Spleen (tissue), 11 donors: ENCODE results near the gene TMEM255B. TPM values are rescaled to one million over a fixed set of nuclear protein-coding genes. Genes with fewer than 3 reads are reported as not detected.
A peak's percentile ranks its signal among the peaks of the same experiment; 100 is the strongest.

ENCODE experiments used
- DNase-seq: peaks from one replicate; pipeline ENCODE4 v3.0.0-alpha.2; 2020
- H3K27ac ChIP-seq, 8 donors: fragments of 200-600 bp; sonication (generic) in 7 of 8; 1 replicate in 4 of 8; 2 replicates in 4 of 8; pipeline versions ENCODE4 v1.5.0 to v1.8.0; 2016 to 2021; ENCODE audit warnings: inconsistent platforms in 4 of 8, mild to moderate bottlenecking in 4 of 8, moderate library complexity in 1 of 8
- H3K27me3 ChIP-seq, 7 donors: fragments of 200-600 bp; sonication (generic) in 6 of 7; replicated peaks in 1 of 7; 1 replicate in 4 of 7; 2 replicates in 3 of 7; pipeline versions ENCODE4 v1.5.0 to v1.8.0; 2016 to 2021; ENCODE audit warnings: inconsistent platforms in 3 of 7, mild to moderate bottlenecking in 1 of 7
- H3K36me3 ChIP-seq, 6 donors: fragments of 200-600 bp; sonication (generic) in 5 of 6; 1 replicate in 4 of 6; 2 replicates in 2 of 6; pipeline versions ENCODE4 v1.5.0 to v1.8.0; 2016 to 2021; ENCODE audit warnings: inconsistent platforms in 2 of 6
- H3K4me1 ChIP-seq, 6 donors: fragments of 200-600 bp; sonication (generic) in 5 of 6; 1 replicate in 3 of 6; 2 replicates in 3 of 6; pipeline versions ENCODE4 v1.5.0 to v1.8.0; 2016 to 2021; ENCODE audit warnings: inconsistent platforms in 3 of 6
- H3K4me3 ChIP-seq, 8 donors: fragments of 200-600 bp; sonication (generic) in 7 of 8; 1 replicate in 4 of 8; 2 replicates in 4 of 8; pipeline versions ENCODE4 v1.5.0 to v1.8.0; 2016 to 2021; ENCODE audit warnings: inconsistent platforms in 4 of 8, mild to moderate bottlenecking in 4 of 8, moderate library complexity in 2 of 8
- H3K9me3 ChIP-seq, 8 donors: fragments of 200-600 bp; sonication (generic) in 7 of 8; 1 replicate in 4 of 8; 2 replicates in 4 of 8; pipeline versions ENCODE4 v1.5.0 to v1.8.0; 2016 to 2021; ENCODE audit warnings: inconsistent platforms in 4 of 8
- CTCF ChIP-seq, 11 experiments: fragments of 200-600 bp in 7 of 11; fragments of 450-650 bp in 4 of 11; sonication (generic) in 4 of 11; IDR thresholded peaks in 8 of 11; conservative IDR thresholded peaks in 3 of 11; 1 replicate in 7 of 11; 2 replicates in 4 of 11; pipeline versions ENCODE4 v1.4.0 to v1.8.0; 2016 to 2021; ENCODE audit warnings: antibody characterized with exemption in 11 of 11, inconsistent platforms in 4 of 11, mild to moderate bottlenecking in 1 of 11
- POLR2A ChIP-seq, 3 donors: fragments of 450-650 bp; IDR thresholded peaks; one replicate each; pipeline ENCODE4 v1.5.1; 2017; ENCODE audit warnings: antibody characterized with exemption in 3 of 3, mild to moderate bottlenecking in 1 of 3
- POLR2AphosphoS5 ChIP-seq, 3 donors: sonication (generic); formaldehyde crosslinking; IDR thresholded peaks; one replicate each; pipeline ENCODE4 v1.5.1; 2017; ENCODE audit warnings: antibody characterized with exemption in 3 of 3
- WGBS, 5 donors: extraction: QIAGEN DNeasy Blood & Tissue Kit in 3 of 5; methylation state at CpG; one replicate each; pipeline versions ENCODE4 v1.1.5 to v1.1.7; 2013 to 2018; 5-methylcytosine and 5-hydroxymethylcytosine counted together
- intact Hi-C: fragments of 100-400 bp; cut with DNase I; formaldehyde crosslinking; loops from one replicate; pipeline ENCODE4 v1.15.0; 2023; ENCODE audit warnings: low total_unique reads
- polyA plus RNA-seq, 3 donors: library from polyadenylated mRNA; stranded (reverse); fragments of 200-250 nt; gene quantifications; one replicate each; pipeline ENCODE4 v1.2.1, GENCODE V29; 2013
- total RNA-seq, 7 donors: library from RNA; depleted of rRNA in 3 of 7; stranded (reverse); fragments of >200 nt in 3 of 7; fragmentation: NEBNext Ultra II Directional in 4 of 7; extraction: Animal tissue kit (Norgen Biotek cat#: 25700) in 4 of 7; gene quantifications; one replicate each; pipeline versions ENCODE4 v1.1.0 to v1.2.1, GENCODE V29; 2016 to 2021
- donor health status: healthy with polysubstance abuse.
- donor health status: DM: no; HTN: no; CAD: no; lungs with moderate emphysema.
- donor health status: DM: no; HTN: no; CAD: no.
- donor health status: Bipolar disorder and iron deficiency.
- donor health status: healthy.
- donor health status: DM: no; HTN: no; CAD: no.
- donor health status: DM: yes; HTN: yes; CAD: no.

Gene TMEM255B
- total and polyA plus RNA-seq, 10 donors = 5.7 to 26.9 (median 12.3) TPM

GRCh38 chr13:113742445-113743120 lies 16.4 kb upstream of the TMEM255B start:
- H3K4me3 ChIP-seq = no peak overlapping the region
- DNase-seq = peak; percentile 62
- TF ChIP-seq CTCF (IDR thresholded peaks at IDR 0.05 in 8 of 11, conservative IDR thresholded peaks at IDR 0.05 in 3 of 11) (no peak), POLR2A (IDR thresholded peaks at IDR 0.05) (no peak), POLR2AphosphoS5 (IDR thresholded peaks at IDR 0.05) (no peak)
- WGBS, 5 donors = 58 to 78% (median 67%) methylated on average over 20 to 21 of the region's 21 CpGs
- peaks cover 5 to 26% (median 14%) of the 10 kb centered on the region in 6 donors for H3K4me1 ChIP-seq
- no peaks in the 10 kb centered on the region for H3K36me3 ChIP-seq
- intact Hi-C loops = no loop called here
- H3K27me3 ChIP-seq = peaks cover 0 to 56% (median 27%) of the 10 kb centered on the region in 7 donors
- no peaks in the 10 kb centered on the region for H3K9me3 ChIP-seq
- no peak overlapping the region for H3K27ac ChIP-seq

- DNase-seq = peak; percentile 56
- Histone ChIP-seq H3K36me3 (no peaks in the 10 kb centered on the region), H3K9me3 (no peaks in the 10 kb centered on the region), H3K27ac (no peak overlapping the region), H3K4me3 (no peak overlapping the region), H3K27me3 (peaks cover 0 to 52% (median 27%) of the 10 kb centered on the region in 7 donors), H3K4me1 (peaks cover 5 to 26% (median 14%) of the 10 kb centered on the region in 6 donors)
- TF ChIP-seq CTCF (IDR thresholded peaks at IDR 0.05 in 8 of 11, conservative IDR thresholded peaks at IDR 0.05 in 3 of 11) (no peak), POLR2AphosphoS5 (IDR thresholded peaks at IDR 0.05) (no peak), POLR2A (IDR thresholded peaks at IDR 0.05) (no peak)
- 85 to 91% (median 89%) methylated on average over 16 to 24 of the region's 24 CpGs for WGBS, 5 donors
- intact Hi-C loops = no loop called here
Measured at GRCh38 chr13:113743366-113744195, 15.4 kb upstream of the TMEM255B start.

- DNase-seq = peak; percentile 52
- Histone ChIP-seq H3K36me3 (no peaks in the 10 kb centered on the region), H3K9me3 (no peaks in the 10 kb centered on the region), H3K4me3 (no peak overlapping the region), H3K4me1 (peaks cover 5 to 26% (median 14%) of the 10 kb centered on the region in 6 donors), H3K27ac (no peak overlapping the region), H3K27me3 (peaks cover 0 to 44% (median 23%) of the 10 kb centered on the region in 7 donors)
- no peak for TF ChIP-seq POLR2A (IDR thresholded peaks at IDR 0.05)
- TF ChIP-seq POLR2AphosphoS5 (IDR thresholded peaks at IDR 0.05) = no peak
- no peak for TF ChIP-seq CTCF (IDR thresholded peaks at IDR 0.05 in 8 of 11, conservative IDR thresholded peaks at IDR 0.05 in 3 of 11)
- intact Hi-C loops = no loop called here
- 85 to 88% (median 86%) methylated on average over 21 of the region's 21 CpGs for WGBS, 5 donors
Measured at GRCh38 chr13:113744197-113745000, 14.6 kb upstream of the TMEM255B start.
